ENCODE results near the gene KNDC1.

DNA sequence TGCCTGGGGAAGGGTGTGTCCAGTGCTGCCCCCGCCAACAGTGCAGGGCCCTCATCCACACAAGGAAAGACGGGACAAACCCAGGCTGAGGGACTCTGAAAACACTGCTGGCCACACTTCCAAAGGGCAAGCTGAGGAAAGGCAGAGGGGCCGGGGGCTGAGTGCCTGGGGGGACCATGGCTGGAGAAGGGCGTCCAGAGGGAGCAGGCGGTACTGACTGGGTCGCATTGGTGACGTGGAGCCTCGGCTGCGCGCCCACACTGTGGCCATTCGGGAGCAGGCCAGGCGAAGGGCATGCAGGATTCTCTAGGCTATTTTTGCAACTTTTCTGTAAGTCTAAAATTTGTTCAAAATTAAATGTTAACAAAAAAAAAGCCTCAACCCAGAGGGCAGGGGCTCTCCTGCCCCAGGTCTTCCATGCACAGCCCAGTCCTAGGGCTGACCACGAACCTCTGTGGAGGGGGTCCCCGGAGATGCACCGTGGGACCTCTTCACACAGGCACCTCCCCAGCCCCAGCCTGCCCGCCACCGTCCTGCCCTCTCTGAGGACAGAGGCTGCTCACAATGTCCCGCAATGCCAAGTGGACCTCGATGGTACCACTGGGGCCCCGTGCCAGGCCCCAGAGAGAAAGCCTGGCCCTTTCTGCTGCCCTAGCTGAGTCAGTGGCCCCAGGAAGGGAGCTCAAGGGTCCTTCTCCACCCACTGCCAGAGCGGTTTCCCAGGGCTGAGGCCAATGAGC lies 106.2 kb downstream of the KNDC1 start:
- TF ChIP-seq YY1 (IDR thresholded peaks at IDR 0.05; ENCODE audit: insufficient read depth, insufficient read length) (no peak), SUZ12 (IDR thresholded peaks at IDR 0.05; ENCODE audit: extremely low read depth, insufficient read depth, insufficient read length) (no peak)
